HEK293T (cell line): ENCODE data around the gene PREX1.

Experiments
- CTCF ChIA-PET: fragments of 350-600 bp; formaldehyde crosslinking; extraction: SDS; loops from one replicate; lab custom pipeline; 2021; ENCODE audit warnings: antibody characterized with exemption, inconsistent platforms; lab: Yijun Ruan, JAX
- POLR2A ChIA-PET: fragments of 350-600 bp; formaldehyde crosslinking; extraction: SDS; loops from one replicate; lab custom pipeline; 2020; ENCODE audit warnings: antibody characterized with exemption, inconsistent platforms; lab: Yijun Ruan, JAX
- DNase-seq: peaks from one replicate; pipeline ENCODE4 v3.0.0; 2012; ENCODE audit warnings: mixed read lengths; ENCODE audit errors: extremely low spot score
- ARNT ChIP-seq: fragments of 450-650 bp; IDR thresholded peaks from 2 replicates; pipeline ENCODE4 v1.6.1; 2017; ENCODE audit warnings: mild to moderate bottlenecking
- BHLHE40 ChIP-seq: fragments of 450-650 bp; IDR thresholded peaks from 2 replicates; pipeline ENCODE4 v1.6.1; 2016; ENCODE audit warnings: mild to moderate bottlenecking, moderate library complexity, borderline replicate concordance
- CTBP1 ChIP-seq: fragments of 450-650 bp; IDR thresholded peaks from 2 replicates; pipeline ENCODE4 v1.6.1; 2016; ENCODE audit warnings: borderline replicate concordance
- ELF4 ChIP-seq: fragments of 450-650 bp; IDR thresholded peaks from 2 replicates; pipeline ENCODE4 v1.6.1; 2017; ENCODE audit warnings: antibody characterized with exemption
- FOXA1 ChIP-seq: fragments of 450-650 bp; IDR thresholded peaks from 2 replicates; pipeline ENCODE4 v1.6.1; 2016; ENCODE audit warnings: mild to moderate bottlenecking
- FOXK2 ChIP-seq: fragments of 450-650 bp; IDR thresholded peaks from 2 replicates; pipeline ENCODE4 v1.6.1; 2016; ENCODE audit warnings: mild to moderate bottlenecking
- FOXM1 ChIP-seq: fragments of 450-650 bp; IDR thresholded peaks from 2 replicates; pipeline ENCODE4 v1.6.1; 2017; ENCODE audit warnings: mild to moderate bottlenecking, borderline replicate concordance
- HDGF ChIP-seq: fragments of 450-650 bp; IDR thresholded peaks from 2 replicates; pipeline ENCODE4 v1.6.1; 2017; ENCODE audit warnings: antibody characterized with exemption, borderline replicate concordance
- L3MBTL2 ChIP-seq: fragments of 450-650 bp; conservative IDR thresholded peaks from 2 replicates; pipeline ENCODE4 v1.6.1; 2016; ENCODE audit warnings: mild to moderate bottlenecking
- LEF1 ChIP-seq: fragments of 450-650 bp; IDR thresholded peaks from 2 replicates; pipeline ENCODE4 v1.6.1; 2017; ENCODE audit warnings: mild to moderate bottlenecking, borderline replicate concordance
- NFRKB ChIP-seq: fragments of 450-650 bp; IDR thresholded peaks from 2 replicates; pipeline ENCODE4 v1.6.1; 2016; ENCODE audit warnings: mild to moderate bottlenecking, moderate library complexity
- PKNOX1 ChIP-seq: fragments of 450-650 bp; IDR thresholded peaks from 2 replicates; pipeline ENCODE4 v1.6.1; 2016
- SP1 ChIP-seq: fragments of 450-650 bp; IDR thresholded peaks from 2 replicates; pipeline ENCODE4 v1.6.1; 2017
- SUZ12 ChIP-seq: fragments of 450-650 bp; IDR thresholded peaks from 2 replicates; pipeline ENCODE4 v1.6.1; 2016; ENCODE audit warnings: mild to moderate bottlenecking
- TARDBP ChIP-seq: fragments of 450-650 bp; IDR thresholded peaks from 2 replicates; pipeline ENCODE4 v1.6.1; 2016
- ZNF384 ChIP-seq: fragments of 450-650 bp; IDR thresholded peaks from 2 replicates; pipeline ENCODE4 v1.6.1; 2016

The PREX1 gene

GRCh38 chr20:48597521-48598302 lies 230.1 kb downstream of the PREX1 start:
- CTCF ChIA-PET: no interaction called here
- DNase-seq: no peak
- POLR2A ChIA-PET: no interaction called here
- TF ChIP-seq TARDBP (no peak), FOXM1 (no peak)

- CTCF ChIA-PET: no interaction called here
Measured at GRCh38 chr20:48596334-48596898, 231.4 kb downstream of the PREX1 start.

GRCh38 chr20:48595495-48596333 lies 232.1 kb downstream of the PREX1 start:
- TF ChIP-seq ELF4 (no peak), FOXK2 (no peak), HDGF (no peak), PKNOX1 (peak; percentile 68), FOXM1 (no peak), NFRKB (no peak), SUZ12 (no peak), L3MBTL2 (peak; percentile 23; the same call in 1 of the 2 replicates)
- no peak for DNase-seq
- CTCF ChIA-PET: no interaction called here
- POLR2A ChIA-PET: no interaction called here

More at GRCh38 chr20:48596334-48596898, 231.4 kb downstream of the PREX1 start:
- TF ChIP-seq FOXA1 (no peak), HDGF (no peak), PKNOX1 (no peak), ZNF384 (no peak), ELF4 (no peak), SP1 (no peak), FOXK2 (no peak), LEF1 (no peak), FOXM1 (no peak)
- DNase-seq: no peak
- POLR2A ChIA-PET: no interaction called here

GRCh38 chr20:48594533-48594932 lies 233.3 kb downstream of the PREX1 start:
- TF ChIP-seq CTBP1 (no peak), SUZ12 (no peak), LEF1 (no peak), FOXA1 (no peak), ARNT (no peak), TARDBP (no peak), ELF4 (no peak), ZNF384 (no peak), NFRKB (no peak), HDGF (no peak), FOXK2 (no peak), SP1 (no peak), BHLHE40 (no peak), L3MBTL2 (no peak), FOXM1 (no peak), PKNOX1 (no peak)
- no peak for DNase-seq
- CTCF ChIA-PET: no interaction called here

GRCh38 chr20:48592107-48592940 lies 235.5 kb downstream of the PREX1 start:
- TF ChIP-seq CTBP1 (no peak), SUZ12 (no peak), ELF4 (no peak), FOXA1 (no peak), TARDBP (no peak), PKNOX1 (no peak), ZNF384 (no peak), FOXK2 (no peak), L3MBTL2 (no peak), FOXM1 (no peak), SP1 (no peak)
- DNase-seq: no peak
- POLR2A ChIA-PET: no interaction called here
- CTCF ChIA-PET: no interaction called here

More at GRCh38 chr20:48594533-48594932, 233.3 kb downstream of the PREX1 start:
- POLR2A ChIA-PET: no interaction called here
